GM19193 (cell line): ENCODE results near the gene TSPAN32.

Experiments used
- POLR2A ChIP-seq: IDR thresholded peaks from 4 replicates; pipeline ENCODE4 v1.6.1; 2011; ENCODE audit not compliant: insufficient read depth, insufficient read length; ENCODE audit errors: extremely low read depth

Gene TSPAN32

DNA sequence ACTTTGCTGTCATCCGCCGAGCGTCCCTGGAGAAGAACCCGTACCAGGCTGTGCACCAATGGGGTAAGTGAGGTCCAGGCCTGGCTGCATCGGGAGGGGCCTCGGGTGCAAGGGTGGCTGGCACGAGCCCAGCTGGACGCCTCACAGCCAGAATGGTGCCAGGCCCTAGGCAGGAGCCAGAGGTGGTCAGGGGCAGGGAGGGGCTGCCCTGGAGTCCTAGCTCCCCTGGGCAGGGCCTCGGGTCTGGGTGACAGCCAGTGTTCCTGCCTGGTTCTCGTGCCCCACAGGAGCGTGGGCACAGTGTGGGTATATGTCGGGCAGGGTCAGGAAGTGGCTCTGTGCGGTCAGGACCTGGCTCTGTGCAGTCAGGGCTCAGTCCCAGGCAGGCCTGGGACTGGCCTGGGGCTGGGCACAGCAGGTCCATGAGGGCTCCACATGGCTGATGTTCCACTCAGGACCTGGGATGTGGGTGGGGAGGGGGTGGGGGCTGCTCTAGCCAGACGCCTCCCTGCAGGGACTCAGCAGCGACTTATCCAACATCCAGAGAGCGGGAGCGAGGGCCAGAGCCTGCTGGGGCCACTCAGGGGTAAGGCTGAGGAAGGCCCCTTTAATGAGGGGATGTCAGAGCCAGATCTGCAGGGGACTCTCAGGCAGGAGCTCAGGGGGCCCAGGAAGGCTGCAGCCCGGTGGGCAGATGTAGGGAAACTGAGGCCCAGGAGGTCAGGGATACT, 1.2 kb downstream of the TSPAN32 start:
- no peak for TF ChIP-seq POLR2A

DNA sequence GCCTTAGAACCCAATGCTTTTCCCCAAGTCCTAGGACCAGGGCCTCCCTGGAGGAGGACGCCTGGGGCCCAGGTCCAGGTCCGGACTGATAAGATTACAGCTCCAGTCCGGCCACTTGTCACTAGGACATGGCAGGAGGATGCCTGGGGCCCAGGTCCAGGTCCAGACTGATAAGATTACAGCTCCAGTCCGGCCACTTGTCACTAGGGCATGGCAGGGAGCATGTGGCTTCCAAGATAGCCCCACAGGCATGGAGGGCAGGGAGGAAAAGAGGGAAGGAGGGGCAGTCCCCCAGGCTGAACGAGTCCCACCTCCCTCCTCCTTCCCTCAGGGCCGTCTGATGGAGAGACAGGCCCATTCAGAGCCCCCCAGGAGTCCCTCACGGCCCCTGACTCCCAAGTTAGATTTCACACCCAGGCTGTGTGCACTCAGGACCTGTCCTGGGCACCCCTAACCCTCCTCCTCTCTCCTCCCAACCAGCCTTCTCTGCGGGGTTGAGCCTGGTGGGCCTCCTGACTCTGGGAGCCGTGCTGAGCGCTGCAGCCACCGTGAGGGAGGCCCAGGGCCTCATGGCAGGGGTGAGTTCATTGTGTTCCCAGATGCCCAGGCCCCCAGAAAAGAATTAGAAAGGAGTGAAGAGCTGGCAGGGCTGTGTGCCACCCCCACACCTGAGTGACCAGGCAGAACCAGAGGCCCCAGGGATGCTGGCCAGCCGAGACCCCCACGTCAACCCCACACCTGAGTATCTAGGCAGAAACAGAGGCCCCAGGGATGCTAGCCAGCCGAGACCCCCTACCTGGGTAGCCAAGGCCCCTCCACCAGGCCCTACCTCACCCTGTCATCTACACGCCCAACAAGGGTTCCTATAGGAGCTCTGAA, 2.1 kb downstream of the TSPAN32 start:
- TF ChIP-seq POLR2A: no peak

DNA sequence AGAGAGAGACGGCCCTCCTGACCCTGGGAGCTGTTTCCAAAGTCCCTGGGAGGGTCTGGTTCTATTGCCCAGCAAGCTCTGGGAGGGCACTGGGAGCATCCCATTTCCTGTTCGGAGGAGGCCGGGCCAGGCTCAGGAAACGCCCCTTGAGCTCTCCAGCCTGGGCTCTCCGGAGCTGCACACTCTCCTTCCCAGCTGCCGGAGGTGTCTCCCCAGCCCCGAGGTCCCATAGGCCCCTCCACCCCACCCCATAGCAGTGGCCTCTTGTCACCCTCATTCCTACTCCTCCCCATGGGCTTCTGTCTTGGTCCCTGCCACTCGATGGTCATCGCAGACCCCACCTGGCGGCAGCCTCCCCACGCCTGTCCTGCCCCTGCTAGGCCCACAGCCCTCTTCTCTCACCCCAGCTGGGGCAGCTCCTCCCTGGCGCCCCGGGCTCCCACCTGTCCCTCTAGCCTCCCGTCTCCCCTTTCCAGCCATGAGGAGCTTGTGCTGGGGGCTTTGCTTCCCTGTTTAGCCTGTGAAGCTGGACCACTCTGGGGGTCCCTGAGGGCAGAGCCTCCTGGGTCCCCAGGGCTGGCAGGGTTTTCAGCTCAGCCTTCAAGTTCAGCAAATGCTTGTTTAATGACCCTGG, 2.8 kb downstream of the TSPAN32 start:
- TF ChIP-seq POLR2A: no peak

DNA sequence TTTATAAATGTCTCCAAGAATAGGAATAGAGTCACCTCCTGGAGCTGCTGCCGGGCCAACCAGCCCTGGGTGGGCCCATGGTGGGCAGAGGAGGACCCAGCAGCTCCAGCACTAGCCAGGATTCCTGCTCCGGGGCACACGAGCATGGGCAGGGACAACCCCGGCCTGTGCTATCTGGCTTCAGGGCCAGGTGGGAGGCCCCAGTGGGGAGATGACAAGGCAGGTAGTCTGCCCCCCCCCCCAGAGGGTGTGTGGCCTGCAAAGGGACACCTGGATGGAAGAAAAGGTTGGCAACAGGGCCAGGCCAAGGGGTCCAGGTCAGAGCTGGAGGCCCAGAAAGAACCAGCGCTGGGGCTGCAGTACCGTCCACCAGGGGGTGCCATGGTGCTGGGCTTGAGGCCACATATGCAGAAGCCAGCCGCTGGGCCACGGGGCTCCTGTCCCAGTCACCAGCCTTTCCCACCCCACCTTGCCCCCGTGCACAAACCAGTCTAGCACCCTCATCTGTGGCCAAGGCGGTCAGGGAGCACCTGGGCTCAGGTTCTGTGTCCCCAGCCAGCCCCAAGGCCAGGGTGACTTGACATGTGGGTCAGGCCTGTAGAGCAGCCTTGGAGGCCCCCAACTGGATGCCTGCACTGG, 3.4 kb downstream of the TSPAN32 start:
- no peak for TF ChIP-seq POLR2A

DNA sequence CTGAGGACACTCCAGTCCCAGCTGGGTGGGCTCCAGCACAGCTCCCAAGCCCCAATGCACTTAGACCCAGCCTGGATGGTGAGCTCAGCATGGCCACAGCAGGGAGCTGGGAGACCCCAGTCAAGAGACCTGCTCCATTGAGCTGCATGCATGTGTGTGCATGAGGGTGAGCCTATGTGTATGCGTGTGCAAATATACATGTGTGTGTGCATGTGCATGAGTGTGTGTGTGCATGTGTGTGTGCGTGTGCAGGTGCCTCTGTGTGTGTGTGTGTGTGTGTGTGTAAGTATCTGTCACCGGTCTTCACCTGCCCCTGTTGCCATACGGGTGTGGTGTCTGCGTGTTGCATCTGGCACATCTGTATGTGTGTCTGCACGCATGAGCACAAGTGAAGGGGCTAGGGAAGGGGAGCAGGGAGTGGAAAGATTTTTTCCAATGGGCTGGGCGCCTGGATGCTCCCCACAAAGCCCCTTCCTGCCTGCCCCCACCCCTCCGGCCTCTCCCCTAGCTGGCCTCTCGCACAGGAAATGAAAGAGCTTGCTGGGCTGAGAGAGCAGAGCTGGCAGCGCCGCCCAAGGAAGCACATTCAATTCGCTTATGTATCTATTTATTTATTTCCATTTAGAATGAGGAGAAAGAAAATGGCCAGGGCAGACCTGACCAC, 4.1 kb downstream of the TSPAN32 start:
- TF ChIP-seq POLR2A: no peak

DNA sequence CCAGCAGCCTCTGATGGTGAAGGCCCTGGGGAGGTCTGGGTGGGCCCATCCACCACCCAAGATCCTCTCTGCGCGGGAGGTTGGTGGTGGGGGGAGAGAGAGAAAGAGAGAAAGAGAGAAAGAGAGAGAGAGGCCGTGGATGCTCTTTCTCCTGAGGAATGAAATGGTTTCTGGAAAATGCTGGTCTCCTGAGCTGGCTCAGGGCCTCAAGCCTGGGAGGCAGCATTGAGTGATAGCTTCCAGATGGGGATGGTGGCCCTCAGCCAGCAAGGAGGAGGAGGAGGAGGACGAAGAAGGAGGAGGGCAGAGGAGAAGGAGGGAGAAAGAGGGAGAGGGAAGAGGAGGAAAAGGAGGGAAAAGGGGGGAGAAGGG, 4.6 kb downstream of the TSPAN32 start:
- TF ChIP-seq POLR2A: no peak

DNA sequence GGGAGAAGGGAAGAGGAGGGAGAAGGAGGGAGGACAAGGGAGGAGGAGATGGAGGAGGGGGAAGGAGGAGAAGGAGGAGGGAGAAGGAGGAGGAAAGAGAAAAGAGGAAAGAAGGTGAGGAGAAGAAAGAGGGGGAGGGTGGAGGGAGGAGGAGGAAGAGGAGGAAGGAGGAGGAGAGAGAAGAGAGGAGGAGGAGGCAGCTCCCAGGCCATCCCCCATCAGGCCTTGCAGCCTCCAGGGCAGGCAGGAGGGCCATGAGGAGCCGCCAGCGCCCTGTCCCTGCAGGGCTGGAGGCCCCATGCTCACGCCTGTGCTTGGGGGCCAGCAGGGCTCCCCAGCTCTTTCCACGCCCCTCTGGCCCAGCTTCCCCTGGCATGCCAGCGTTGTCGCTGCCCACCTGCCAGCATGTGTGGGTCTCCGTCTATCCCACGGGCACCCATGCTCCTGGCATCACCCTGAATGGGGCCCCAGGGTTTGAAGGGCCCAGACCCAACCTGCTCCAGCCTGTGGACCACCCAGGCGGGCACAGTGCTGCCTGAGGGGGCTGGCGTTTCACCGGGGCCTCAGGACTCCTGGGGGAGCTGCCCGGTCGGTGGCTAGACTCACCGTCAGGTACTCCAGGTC, 5.2 kb downstream of the TSPAN32 start:
- TF ChIP-seq POLR2A: no peak

DNA sequence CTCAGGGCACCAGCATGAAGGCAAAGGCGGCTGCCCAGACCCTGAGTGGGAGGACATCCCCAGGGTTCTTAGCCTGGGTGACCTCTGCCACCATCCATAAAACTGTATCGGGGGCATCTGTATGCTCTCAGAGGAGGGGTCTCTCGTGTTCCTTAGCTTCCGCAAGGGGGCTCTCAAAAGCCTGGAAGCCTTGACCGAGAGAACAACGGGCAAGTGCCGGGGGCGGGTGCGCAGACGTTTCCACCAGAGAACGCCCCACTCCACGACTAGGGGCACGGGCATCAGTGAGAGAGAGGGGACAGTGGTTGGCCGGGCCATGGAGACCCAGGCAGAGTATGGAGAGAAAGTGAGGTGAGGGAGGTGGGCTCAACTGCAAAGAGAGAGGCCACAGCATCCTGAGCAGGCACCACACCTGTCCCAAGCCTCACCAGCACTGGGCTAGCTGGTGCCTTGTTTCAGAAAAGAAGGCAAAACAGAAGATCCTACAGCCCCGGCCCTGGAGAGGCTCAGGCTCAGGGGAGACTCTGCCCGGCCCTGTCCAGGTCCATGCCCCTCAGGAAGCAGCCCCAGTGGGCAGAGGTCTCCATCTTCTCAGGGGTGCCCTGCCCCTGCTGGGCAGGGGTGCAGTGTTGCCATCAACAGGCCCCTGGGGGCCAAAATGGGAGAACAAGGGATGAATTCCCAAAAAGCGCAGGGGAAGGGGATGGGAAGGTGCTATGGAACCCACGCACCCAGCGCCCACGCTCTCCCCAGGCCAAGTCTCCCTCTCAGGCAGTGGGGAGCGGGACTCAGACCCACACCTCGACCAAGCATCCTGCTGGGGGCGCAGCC, 5.9 kb downstream of the TSPAN32 start:
- TF ChIP-seq POLR2A: no peak

DNA sequence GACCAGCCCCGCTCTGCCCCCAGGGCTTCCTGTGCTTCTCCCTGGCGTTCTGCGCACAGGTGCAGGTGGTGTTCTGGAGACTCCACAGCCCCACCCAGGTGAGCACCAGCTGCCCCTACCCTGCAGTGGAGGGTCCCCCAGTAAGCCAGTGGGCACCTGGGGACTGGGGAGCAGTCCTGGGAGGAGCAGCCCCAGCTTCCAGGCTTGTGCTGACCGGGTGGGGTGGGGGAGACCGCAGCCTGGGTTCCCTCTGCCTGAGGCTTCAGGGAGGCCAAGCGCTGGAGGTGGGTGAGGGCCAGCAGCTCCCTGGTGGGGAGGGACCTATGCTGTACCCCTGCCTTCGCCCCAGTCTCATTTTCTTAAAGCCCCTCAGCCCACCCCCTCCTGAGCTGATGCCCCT, 6.9 kb downstream of the TSPAN32 start:
- no peak for TF ChIP-seq POLR2A

DNA sequence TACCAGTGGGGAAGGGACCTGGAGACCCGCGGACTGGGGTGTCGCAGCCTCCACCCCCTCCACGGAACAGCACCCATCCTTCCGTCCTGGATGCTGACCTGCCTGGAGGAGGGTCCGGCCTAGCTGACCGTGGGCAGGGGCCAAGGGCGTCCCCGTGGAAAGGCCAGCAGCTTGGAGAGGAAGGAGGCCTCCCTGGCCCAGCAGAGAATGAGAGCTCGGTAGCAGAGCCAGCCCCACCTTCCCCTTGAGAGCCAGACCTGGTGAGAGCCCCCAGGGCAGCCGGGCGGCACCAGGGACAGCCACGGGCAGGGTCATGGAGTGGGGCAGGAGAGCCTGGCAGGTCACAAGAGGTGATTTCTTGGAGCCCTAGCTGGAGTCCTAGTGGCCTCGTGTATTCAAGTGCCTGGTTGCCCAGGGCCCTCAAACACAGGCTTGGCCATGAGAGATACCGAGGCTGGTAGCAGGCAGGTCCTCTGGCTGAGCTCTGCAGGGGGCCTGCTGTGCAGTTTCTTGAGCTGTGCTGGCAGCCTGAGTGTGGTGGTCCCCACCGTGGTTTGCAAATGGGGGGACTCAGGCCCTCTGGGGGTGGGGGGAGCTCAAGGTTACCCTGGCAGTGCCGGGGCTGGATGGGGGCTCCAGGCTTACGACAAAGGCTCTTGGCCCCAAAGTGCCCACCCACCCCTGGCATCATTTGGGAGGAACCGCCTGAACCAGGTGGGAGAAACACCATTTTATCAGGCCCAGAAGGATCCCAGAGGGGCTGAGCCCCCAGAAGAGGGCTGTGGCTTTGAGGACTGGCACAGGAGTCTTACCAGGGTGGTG, 7.6 kb downstream of the TSPAN32 start:
- TF ChIP-seq POLR2A: no peak

DNA sequence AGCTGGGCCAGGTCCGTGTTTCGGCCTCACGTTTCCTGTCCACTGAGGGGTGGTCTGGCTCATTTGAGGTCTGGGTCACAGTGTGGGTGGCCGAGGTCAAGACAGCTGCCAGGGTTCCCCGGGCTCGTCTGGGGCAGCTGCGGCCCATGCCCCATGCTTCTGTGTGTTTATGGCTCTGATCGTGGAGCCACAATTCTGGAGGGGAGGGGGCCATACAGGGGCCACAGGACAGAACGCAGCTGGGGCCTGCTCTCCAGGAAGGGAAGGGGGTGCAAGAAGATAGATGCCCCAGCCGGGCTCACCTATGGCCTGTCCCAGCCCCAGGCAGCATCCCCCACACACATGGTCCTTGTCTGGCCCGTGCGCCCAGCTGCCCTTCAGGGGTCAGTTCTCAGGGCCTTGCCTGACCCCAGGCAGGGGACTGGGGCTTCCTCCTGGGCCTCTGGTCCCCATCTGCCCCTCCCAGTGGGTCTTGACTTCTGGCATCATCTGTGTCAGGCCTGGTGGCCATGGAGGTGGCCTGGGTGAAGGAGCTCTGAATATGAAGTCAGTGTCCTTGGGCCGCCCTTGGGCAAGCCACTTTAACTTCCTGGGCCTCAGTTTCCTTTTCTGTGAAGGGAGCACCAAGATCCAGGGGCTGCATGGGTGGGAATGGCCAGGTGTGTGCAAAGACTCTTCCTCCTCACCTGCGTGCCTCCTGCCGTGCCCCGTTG, 8.4 kb downstream of the TSPAN32 start:
- TF ChIP-seq POLR2A: no peak

DNA sequence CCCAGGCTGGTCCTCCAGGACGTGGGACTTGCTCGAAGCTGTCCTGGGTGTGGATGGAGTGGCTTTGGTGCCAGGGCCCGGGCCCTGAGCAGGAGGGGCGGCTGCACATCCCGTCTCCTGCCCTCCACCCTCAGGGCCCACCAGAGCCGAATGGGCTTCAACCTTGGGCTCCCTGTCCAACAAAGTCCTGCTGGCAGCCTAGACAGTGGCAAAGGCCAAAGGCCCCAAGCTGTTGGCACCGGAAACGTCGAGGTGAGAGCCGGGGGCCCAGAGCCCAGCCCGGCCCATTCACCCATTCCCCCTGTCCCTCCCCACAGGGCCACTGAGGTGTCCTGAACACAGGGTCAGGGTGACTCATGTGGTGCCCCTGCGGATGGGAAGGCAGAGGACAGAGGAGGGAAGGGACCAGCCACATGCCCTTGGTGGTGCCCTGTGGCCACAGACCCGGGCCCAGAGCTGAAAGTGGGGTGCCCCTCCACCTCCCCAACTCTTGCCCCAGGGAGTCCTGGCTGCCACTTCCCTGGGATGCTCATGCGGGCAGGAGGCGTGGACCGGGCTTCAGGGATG, 9.1 kb downstream of the TSPAN32 start:
- no peak for TF ChIP-seq POLR2A
